Glutamatergic neuron (in vitro differentiated cells): ENCODE data around the gene ACSF3. TPM values are rescaled to one million over a fixed set of nuclear protein-coding genes. Genes with fewer than 3 reads are reported as not detected.

Experiments
- DNase-seq: peaks from one replicate; pipeline ENCODE4 v3.0.0; 2022
- H3K27ac Mint-ChIP-seq: one replicate; pipeline ENCODE4 v1.8.0; 2020; ENCODE audit warnings: mild to moderate bottlenecking, mixed read lengths, inconsistent platforms; ENCODE audit not compliant: unreplicated experiment
- H3K27me3 Mint-ChIP-seq: one replicate; pipeline ENCODE4 v1.8.0; 2020; ENCODE audit warnings: mild to moderate bottlenecking, moderate library complexity, mixed read lengths, inconsistent platforms; ENCODE audit not compliant: unreplicated experiment
- H3K36me3 Mint-ChIP-seq: one replicate; pipeline ENCODE4 v1.8.0; 2020; ENCODE audit warnings: mild to moderate bottlenecking, mixed read lengths, inconsistent platforms; ENCODE audit not compliant: unreplicated experiment
- H3K4me1 Mint-ChIP-seq: one replicate; pipeline ENCODE4 v1.8.0; 2020; ENCODE audit warnings: mild to moderate bottlenecking, low read depth, mixed read lengths, inconsistent platforms; ENCODE audit not compliant: unreplicated experiment
- H3K4me3 Mint-ChIP-seq: one replicate; pipeline ENCODE4 v1.8.0; 2020; ENCODE audit warnings: mild to moderate bottlenecking, mixed read lengths, inconsistent platforms; ENCODE audit not compliant: unreplicated experiment
- H3K9me3 Mint-ChIP-seq: one replicate; pipeline ENCODE4 v1.8.0; 2020; ENCODE audit warnings: mild to moderate bottlenecking, moderate library complexity, mixed read lengths, inconsistent platforms; ENCODE audit not compliant: unreplicated experiment
- CTCF ChIP-seq: fragments of 200-600 bp; sonication (generic); IDR thresholded peaks from one replicate; pipeline ENCODE4 v1.5.0; 2021; ENCODE audit not compliant: partially characterized antibody, unreplicated experiment
- total RNA-seq: library from RNA; stranded (reverse); fragmentation: NEBNext Ultra II Directional; extraction: Animal tissue kit (Norgen Biotek cat#: 25700); gene quantifications from one replicate; pipeline ENCODE4 v1.2.1, GENCODE V29; 2021; ENCODE audit not compliant: unreplicated experiment

Gene ACSF3
- total RNA-seq, 1 donor from 2014 or later = 29.3 TPM

- peak; percentile 11 for DNase-seq
- no peak for TF ChIP-seq CTCF
- Mint-ChIP-seq H3K9me3 (peaks cover 8% of the 10 kb centered on the region), H3K4me3 (no peak overlapping the region), H3K27ac (no peak overlapping the region), H3K36me3 (peaks cover 9% of the 10 kb centered on the region), H3K27me3 (no peaks in the 10 kb centered on the region), H3K4me1 (peaks cover 13% of the 10 kb centered on the region)
These were observed 20.7 kb downstream of the ACSF3 start for GRCh38 chr16:89114159-89114981.

GRCh38 chr16:89115216-89115861 lies 21.7 kb downstream of the ACSF3 start:
- Mint-ChIP-seq H3K4me1 (peaks cover 13% of the 10 kb centered on the region), H3K27me3 (no peaks in the 10 kb centered on the region), H3K9me3 (peaks cover 8% of the 10 kb centered on the region), H3K4me3 (no peak overlapping the region), H3K27ac (no peak overlapping the region), H3K36me3 (peaks cover 5% of the 10 kb centered on the region)
- DNase-seq = peak; percentile 13
- TF ChIP-seq CTCF = no peak

DNA sequence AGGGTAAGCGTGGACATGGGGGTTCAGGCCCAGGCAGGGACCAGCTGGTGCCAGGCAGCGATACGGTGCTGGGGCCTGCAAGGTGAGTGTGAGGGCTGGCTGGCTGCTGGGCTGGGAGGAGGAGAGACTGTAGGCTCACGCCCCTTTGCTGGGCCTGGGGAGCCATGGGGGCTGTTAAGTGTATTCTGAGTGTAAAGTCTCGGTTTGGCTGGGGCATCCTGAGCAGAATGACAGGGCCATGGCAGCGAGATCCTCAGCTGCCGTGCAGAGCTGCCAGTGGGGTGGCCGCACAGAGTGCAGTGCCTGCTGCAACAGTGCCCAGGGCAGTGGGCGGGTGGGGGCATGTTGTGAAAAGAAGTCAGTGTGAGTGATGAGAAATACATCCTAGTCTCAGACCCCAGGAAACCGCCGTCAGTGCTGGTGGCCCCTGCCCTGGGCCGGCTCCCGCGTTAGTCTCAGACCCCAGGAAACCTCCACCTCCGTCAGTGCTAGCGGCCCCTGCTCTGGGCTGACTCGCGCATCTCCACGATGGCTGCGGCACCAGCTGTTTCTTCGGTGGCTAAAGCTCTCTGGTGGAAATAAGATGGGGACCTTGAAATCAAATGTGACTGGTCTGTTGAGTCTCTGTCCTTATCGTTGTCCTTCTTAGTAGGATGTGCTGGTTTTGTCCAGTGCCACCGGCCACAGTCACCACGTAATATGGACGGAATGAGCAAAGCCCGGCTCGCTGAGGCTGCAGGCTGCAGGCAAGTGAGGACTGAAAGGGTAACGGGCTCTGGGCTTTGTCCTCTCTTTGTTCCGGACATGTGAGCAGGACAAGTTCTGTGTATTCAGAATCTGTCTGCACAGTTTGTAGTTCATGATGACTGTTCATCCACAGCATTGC lies 22.9 kb downstream of the ACSF3 start:
- TF ChIP-seq CTCF = no peak
- Mint-ChIP-seq H3K4me1 (peaks cover 13% of the 10 kb centered on the region), H3K4me3 (no peak overlapping the region), H3K27me3 (no peaks in the 10 kb centered on the region), H3K36me3 (peaks cover 5% of the 10 kb centered on the region), H3K9me3 (peaks cover 8% of the 10 kb centered on the region), H3K27ac (peak overlapping the region; percentile 48)
- peak; percentile 22 for DNase-seq

DNA sequence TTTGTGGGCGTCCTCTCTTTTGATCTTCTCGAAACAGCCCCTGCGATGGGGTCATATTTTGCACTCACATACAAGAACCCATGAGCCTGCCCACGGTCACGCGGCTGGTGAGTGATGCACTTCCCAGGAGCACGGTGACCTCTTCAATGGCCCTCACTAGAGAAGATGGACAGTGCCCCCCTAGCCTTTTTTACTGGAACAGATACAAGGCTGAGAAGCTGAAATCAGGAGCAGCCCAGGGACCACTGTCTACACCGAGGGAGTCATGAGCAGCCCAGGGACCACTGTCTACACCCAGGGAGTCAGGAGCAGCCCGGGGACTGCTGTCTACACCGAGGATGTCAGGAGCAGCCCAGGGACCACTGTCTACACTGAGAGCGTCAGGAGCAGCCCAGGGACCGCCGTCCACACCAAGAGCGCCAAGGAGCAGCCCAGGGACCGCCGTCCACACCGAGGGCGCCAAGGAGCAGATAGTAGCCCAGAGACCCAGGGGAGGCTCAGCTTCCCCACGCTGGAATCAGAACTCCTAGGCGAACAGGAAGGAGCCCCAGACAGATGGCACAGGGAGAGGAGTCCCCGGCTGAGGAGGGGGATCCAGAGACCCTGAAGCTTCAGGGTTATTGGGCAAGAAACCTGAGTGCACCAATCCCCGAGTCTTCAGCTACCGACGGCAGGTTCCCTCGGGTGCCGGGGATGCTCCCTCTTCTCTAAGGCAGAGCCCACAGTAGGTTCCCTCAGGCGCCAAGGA lies 23.7 kb downstream of the ACSF3 start:
- Mint-ChIP-seq H3K36me3 (peaks cover 5% of the 10 kb centered on the region), H3K9me3 (peaks cover 8% of the 10 kb centered on the region), H3K27me3 (no peaks in the 10 kb centered on the region), H3K4me1 (peaks cover 13% of the 10 kb centered on the region), H3K27ac (no peak overlapping the region), H3K4me3 (no peak overlapping the region)
- no peak for TF ChIP-seq CTCF
- DNase-seq = peak; percentile 5
